OCI-LY1 (cell line): ENCODE data around the gene WDR44.

Experiments
- H2AFZ ChIP-seq: fragments of 200-600 bp; sonication (generic), shearing (Covaris generic); 2 replicates; pipeline ENCODE4 v1.6.0; 2014; ENCODE audit warnings: antibody characterized with exemption, mild to moderate bottlenecking, low read length
- H3F3A ChIP-seq: fragments of 200-600 bp; sonication (generic), shearing (Covaris generic); 2 replicates; pipeline ENCODE4 v1.6.0; 2014; ENCODE audit warnings: mild to moderate bottlenecking, antibody characterized with exemption, low read length, moderate library complexity; ENCODE audit not compliant: insufficient read depth
- H3K27ac ChIP-seq: fragments of 200-600 bp; sonication (generic); 2 replicates; pipeline ENCODE4 v1.5.1; 2014; ENCODE audit warnings: low read length, mixed run types, mild to moderate bottlenecking, low read depth; ENCODE audit not compliant: poor library complexity, severe bottlenecking
- H3K27me3 ChIP-seq: fragments of 200-600 bp; sonication (generic); 2 replicates; pipeline ENCODE4 v1.6.0; 2014; ENCODE audit warnings: antibody characterized with exemption, mild to moderate bottlenecking, low read length, moderate library complexity; ENCODE audit not compliant: insufficient read depth
- H3K36me3 ChIP-seq: fragments of 200-600 bp; sonication (generic); 2 replicates; pipeline ENCODE4 v1.6.1; 2014; ENCODE audit warnings: mild to moderate bottlenecking, antibody characterized with exemption, low read length, moderate library complexity, mixed read lengths; ENCODE audit not compliant: insufficient read depth
- H3K4me1 ChIP-seq: fragments of 200-600 bp; sonication (generic); 2 replicates; pipeline ENCODE4 v1.5.1; 2014; ENCODE audit warnings: mild to moderate bottlenecking, low read length, moderate library complexity; ENCODE audit not compliant: insufficient read depth, severe bottlenecking
- H3K4me2 ChIP-seq: fragments of 200-600 bp; sonication (generic), shearing (Covaris generic); 2 replicates; pipeline ENCODE4 v1.6.1; 2014; ENCODE audit warnings: low read length
- H3K4me3 ChIP-seq: fragments of 200-600 bp; sonication (generic); 2 replicates; pipeline ENCODE4 v1.5.1; 2014; ENCODE audit warnings: low read length, low read depth, mild to moderate bottlenecking, mixed read lengths; ENCODE audit not compliant: poor library complexity, severe bottlenecking
- H3K79me2 ChIP-seq: fragments of 200-600 bp; shearing (Covaris generic); 2 replicates; pipeline ENCODE4 v1.6.1; 2016; ENCODE audit warnings: mixed run types, low read length, mixed read lengths; ENCODE audit not compliant: insufficient read depth
- H3K9ac ChIP-seq: fragments of 200-600 bp; sonication (generic), shearing (Covaris generic); 2 replicates; pipeline ENCODE4 v1.6.1; 2014; ENCODE audit warnings: mild to moderate bottlenecking, low read length, mixed read lengths
- H3K9me2 ChIP-seq: fragments of 200-600 bp; sonication (generic), shearing (Covaris generic); 2 replicates; pipeline ENCODE4 v1.6.1; 2014; ENCODE audit warnings: low read depth, mild to moderate bottlenecking, low read length, mixed read lengths
- H3K9me3 ChIP-seq: fragments of 200-600 bp; shearing (Covaris generic); 2 replicates; pipeline ENCODE4 v1.6.1; 2014; ENCODE audit warnings: low read length, mixed read lengths
- H4K20me1 ChIP-seq: fragments of 200-600 bp; sonication (generic), shearing (Covaris generic); 2 replicates; pipeline ENCODE4 v1.6.0; 2016; ENCODE audit warnings: mild to moderate bottlenecking, low read length; ENCODE audit not compliant: insufficient read depth
- CTCF ChIP-seq: fragments of 200-600 bp; sonication (generic), shearing (Covaris generic); IDR thresholded peaks from 2 replicates; pipeline ENCODE4 v1.5.1; 2017; ENCODE audit warnings: mild to moderate bottlenecking, antibody characterized with exemption, low read length, moderate library complexity, mixed read lengths
- EZH2 ChIP-seq: fragments of 200-600 bp; sonication (generic), shearing (Covaris generic); IDR thresholded peaks from 2 replicates; pipeline ENCODE4 v1.8.0; 2017; ENCODE audit warnings: borderline replicate concordance, mixed run types, mild to moderate bottlenecking, antibody characterized with exemption, low read length, moderate library complexity, mixed read lengths

Gene WDR44

GRCh38 chrX:118448273-118448783 is 102.4 kb downstream of the WDR44 start:
- TF ChIP-seq EZH2 (no peak), CTCF (no peak)
- Histone ChIP-seq H3K4me3 (no peak overlapping the region), H3K4me2 (no peak overlapping the region), H3K36me3 (peaks cover 6% of the 10 kb centered on the region; the same call in 1 of the 2 replicates), H3K9me3 (no peaks in the 10 kb centered on the region), H3K9me2 (no peaks in the 10 kb centered on the region), H3F3A (no peaks in the 10 kb centered on the region), H3K27me3 (no peaks in the 10 kb centered on the region), H2AFZ (no peak overlapping the region), H3K9ac (no peak overlapping the region), H3K79me2 (no peaks in the 10 kb centered on the region), H3K4me1 (no peaks in the 10 kb centered on the region), H4K20me1 (no peaks in the 10 kb centered on the region), H3K27ac (no peak overlapping the region)

DNA sequence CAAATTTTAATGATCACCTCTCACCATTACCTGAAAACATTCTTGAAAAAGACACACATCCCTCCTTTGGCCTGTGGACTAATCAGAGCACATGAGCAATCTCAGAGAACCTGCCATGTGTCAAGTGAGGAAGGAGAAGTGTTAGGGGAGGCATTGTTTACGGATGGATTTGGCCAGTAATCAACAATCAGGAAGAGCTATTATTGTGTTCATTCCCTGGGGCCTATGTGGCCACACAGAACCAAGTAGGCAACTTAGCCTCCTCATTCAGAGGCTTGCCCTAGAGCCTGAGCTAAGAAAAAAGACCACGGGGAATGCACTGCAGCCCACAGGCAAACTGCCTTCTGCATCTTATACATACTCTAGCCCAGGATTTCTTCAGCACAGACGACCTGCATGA is 109.1 kb downstream of the WDR44 start:
- Histone ChIP-seq H3K4me1 (no peaks in the 10 kb centered on the region), H3F3A (no peaks in the 10 kb centered on the region), H2AFZ (no peak overlapping the region), H3K27ac (no peak overlapping the region), H3K36me3 (no peaks in the 10 kb centered on the region), H3K4me3 (no peak overlapping the region), H3K4me2 (no peak overlapping the region), H4K20me1 (no peaks in the 10 kb centered on the region), H3K79me2 (no peaks in the 10 kb centered on the region), H3K9ac (no peak overlapping the region), H3K9me3 (no peaks in the 10 kb centered on the region), H3K27me3 (no peaks in the 10 kb centered on the region), H3K9me2 (no peaks in the 10 kb centered on the region)
- no peak for TF ChIP-seq EZH2
- no peak for TF ChIP-seq CTCF

- H3K4me1 ChIP-seq = no peaks in the 10 kb centered on the region
- no peaks in the 10 kb centered on the region for H3K36me3 ChIP-seq
- no peak overlapping the region for H2AFZ ChIP-seq
- TF ChIP-seq CTCF = peak; percentile 59
- TF ChIP-seq EZH2 = no peak
- no peaks in the 10 kb centered on the region for H3F3A ChIP-seq
- no peak overlapping the region for H3K4me2 ChIP-seq
- H3K79me2 ChIP-seq = no peaks in the 10 kb centered on the region
- H4K20me1 ChIP-seq = no peaks in the 10 kb centered on the region
- H3K4me3 ChIP-seq = no peak overlapping the region
- no peak overlapping the region for H3K9ac ChIP-seq
- no peak overlapping the region for H3K27ac ChIP-seq
- H3K9me2 ChIP-seq = no peaks in the 10 kb centered on the region
- H3K27me3 ChIP-seq = no peaks in the 10 kb centered on the region
- no peaks in the 10 kb centered on the region for H3K9me3 ChIP-seq
Measured at GRCh38 chrX:118459494-118459893, 113.6 kb downstream of the WDR44 start.
